SJCRH30 (cell line): ENCODE data around the gene ECPAS. TPM values are rescaled to one million over a fixed set of nuclear protein-coding genes. Genes with fewer than 3 reads are reported as not detected.
"Not testable (repeated sequence)": the region's sequence is repeated elsewhere in the genome, so short reads cannot be mapped to it uniquely, and the experiment has no call there.

Source experiments
- DNase-seq, 2 experiments: peaks; one replicate each; pipeline ENCODE4 v3.0.0-alpha.2; 2015 to 2020
- H3K27ac ChIP-seq: fragments of 250-450 bp; sonication (Bioruptor Pico); 2 replicates; pipeline ENCODE4 v1.5.1; 2020; ENCODE audit warnings: mild to moderate bottlenecking, moderate library complexity
- H3K27me3 ChIP-seq: fragments of 250-450 bp; sonication (Bioruptor Pico); 2 replicates; pipeline ENCODE4 v1.5.1; 2020; ENCODE audit warnings: mild to moderate bottlenecking, moderate library complexity
- H3K36me3 ChIP-seq: fragments of 250-450 bp; sonication (Bioruptor Pico); 2 replicates; pipeline ENCODE4 v1.5.1; 2020; ENCODE audit warnings: mild to moderate bottlenecking, moderate library complexity
- H3K4me1 ChIP-seq: fragments of 250-450 bp; sonication (Bioruptor Pico); 2 replicates; pipeline ENCODE4 v1.5.1; 2020; ENCODE audit warnings: mild to moderate bottlenecking, moderate library complexity
- H3K4me3 ChIP-seq: fragments of 250-450 bp; sonication (Bioruptor Pico); 2 replicates; pipeline ENCODE4 v1.5.1; 2020; ENCODE audit warnings: mild to moderate bottlenecking, moderate library complexity
- H3K9me3 ChIP-seq: fragments of 250-450 bp; sonication (Bioruptor Pico); replicated peaks from 2 replicates; pipeline ENCODE4 v1.5.1; 2020; ENCODE audit warnings: mild to moderate bottlenecking, moderate library complexity
- total RNA-seq: library from RNA; depleted of rRNA; stranded (reverse); fragments of >200 nt; shearing (Covaris generic); gene quantifications from 2 replicates; pipeline ENCODE4 v1.2.3, GENCODE V29; 2014

The ECPAS gene
- total RNA-seq, 1 experiment from 2014 or later, result 123 TPM

GRCh38 chr9:111375817-111376564 lies 108.2 kb downstream of the ECPAS start:
- no peak for DNase-seq

GRCh38 chr9:111375062-111375461 lies 109.1 kb downstream of the ECPAS start:
- no peak for DNase-seq
- H3K4me3 ChIP-seq, result no peak overlapping the region
- no peak overlapping the region for H3K27ac ChIP-seq
- H3K36me3 ChIP-seq, result peaks cover 86% of the 10 kb centered on the region
- no peaks in the 10 kb centered on the region for H3K27me3 ChIP-seq
- H3K9me3 ChIP-seq, result no peaks in the 10 kb centered on the region
- H3K4me1 ChIP-seq, result no peaks in the 10 kb centered on the region

More at GRCh38 chr9:111375817-111376564, 108.2 kb downstream of the ECPAS start:
- H3K4me3 ChIP-seq, result no peak overlapping the region
- no peaks in the 10 kb centered on the region for H3K27me3 ChIP-seq
- H3K27ac ChIP-seq, result no peak overlapping the region
- no peaks in the 10 kb centered on the region for H3K9me3 ChIP-seq
- H3K4me1 ChIP-seq, result no peaks in the 10 kb centered on the region
- peaks cover 83% of the 10 kb centered on the region for H3K36me3 ChIP-seq

GRCh38 chr9:111372297-111372696 lies 111.9 kb downstream of the ECPAS start:
- no peaks in the 10 kb centered on the region for H3K4me1 ChIP-seq
- H3K9me3 ChIP-seq, result no peaks in the 10 kb centered on the region
- H3K27ac ChIP-seq, result no peak overlapping the region
- H3K4me3 ChIP-seq, result no peak overlapping the region
- no peak for DNase-seq
- H3K27me3 ChIP-seq, result no peaks in the 10 kb centered on the region
- H3K36me3 ChIP-seq, result peaks cover 87% of the 10 kb centered on the region

- no peak overlapping the region for H3K4me3 ChIP-seq
- H3K4me1 ChIP-seq, result no peaks in the 10 kb centered on the region
- peaks cover 89% of the 10 kb centered on the region for H3K36me3 ChIP-seq
- no peak for DNase-seq
- H3K9me3 ChIP-seq, result no peaks in the 10 kb centered on the region
- H3K27ac ChIP-seq, result no peak overlapping the region
- H3K27me3 ChIP-seq, result no peaks in the 10 kb centered on the region
Measured at GRCh38 chr9:111366978-111367377, 117.2 kb downstream of the ECPAS start.

GRCh38 chr9:111362526-111362925 lies 121.7 kb downstream of the ECPAS start:
- DNase-seq, result no peak
- Histone ChIP-seq H3K27me3 (no peaks in the 10 kb centered on the region), H3K4me3 (no peak overlapping the region), H3K9me3 (no peaks in the 10 kb centered on the region), H3K4me1 (no peaks in the 10 kb centered on the region), H3K36me3 (peaks cover 54% of the 10 kb centered on the region), H3K27ac (no peak overlapping the region)

GRCh38 chr9:111360881-111361280 lies 123.3 kb downstream of the ECPAS start:
- Histone ChIP-seq H3K4me1 (peaks cover 4% of the 10 kb centered on the region; the same call in 1 of the 2 replicates), H3K36me3 (peaks cover 38% of the 10 kb centered on the region), H3K4me3 (no peak overlapping the region), H3K27me3 (no peaks in the 10 kb centered on the region), H3K27ac (no peak overlapping the region), H3K9me3 (no peaks in the 10 kb centered on the region)
- DNase-seq, result no peak

- H3K27ac ChIP-seq, result peak overlapping the region; percentile 64
- H3K27me3 ChIP-seq, result no peaks in the 10 kb centered on the region
- peaks cover 4% of the 10 kb centered on the region; the same call in 1 of the 2 replicates for H3K4me1 ChIP-seq
- no peaks in the 10 kb centered on the region for H3K9me3 ChIP-seq
- H3K36me3 ChIP-seq, result peaks cover 6% of the 10 kb centered on the region; the same call in 1 of the 2 replicates
- DNase-seq, result peak; percentile 71 to 79
- peak overlapping the region; percentile 43 for H3K4me3 ChIP-seq
Measured at GRCh38 chr9:111356481-111357244, 127.5 kb downstream of the ECPAS start.

GRCh38 chr9:111352545-111352944 lies 131.6 kb downstream of the ECPAS start:
- H3K9me3 ChIP-seq, result 0 out of 2 replicates have a peak, but pooled peaks cover 2% of the 10 kb centered on the region
- H3K36me3 ChIP-seq, result no peaks in the 10 kb centered on the region
- H3K27ac ChIP-seq, result no peak overlapping the region
- no peak for DNase-seq
- H3K4me1 ChIP-seq, result peaks cover 4% of the 10 kb centered on the region; the same call in 1 of the 2 replicates
- no peak overlapping the region for H3K4me3 ChIP-seq
- H3K27me3 ChIP-seq, result no peaks in the 10 kb centered on the region

GRCh38 chr9:111350556-111350955 lies 133.6 kb downstream of the ECPAS start:
- Histone ChIP-seq H3K9me3 (0 out of 2 replicates have a peak, but pooled peaks cover 4% of the 10 kb centered on the region), H3K36me3 (no peaks in the 10 kb centered on the region), H3K27ac (no peak overlapping the region), H3K4me3 (no peak overlapping the region), H3K4me1 (no peaks in the 10 kb centered on the region), H3K27me3 (no peaks in the 10 kb centered on the region)
- no peak for DNase-seq

- no peak for DNase-seq
- no peak overlapping the region for H3K4me3 ChIP-seq
- no peaks in the 10 kb centered on the region for H3K36me3 ChIP-seq
Measured at GRCh38 chr9:111349766-111350165, 134.4 kb downstream of the ECPAS start.

GRCh38 chr9:111348821-111349271 lies 135.3 kb downstream of the ECPAS start:
- no peak overlapping the region for H3K4me3 ChIP-seq
- no peak overlapping the region for H3K27ac ChIP-seq
- no peaks in the 10 kb centered on the region for H3K4me1 ChIP-seq
- no peaks in the 10 kb centered on the region for H3K36me3 ChIP-seq
- H3K9me3 ChIP-seq, result peaks cover 7% of the 10 kb centered on the region; the same call in 1 of the 2 replicates
- DNase-seq, result no peak
- no peaks in the 10 kb centered on the region for H3K27me3 ChIP-seq

More at GRCh38 chr9:111349766-111350165, 134.4 kb downstream of the ECPAS start:
- H3K9me3 ChIP-seq, result 0 out of 2 replicates have a peak, but pooled peaks cover 4% of the 10 kb centered on the region
- no peaks in the 10 kb centered on the region for H3K27me3 ChIP-seq
- H3K4me1 ChIP-seq, result no peaks in the 10 kb centered on the region
- no peak overlapping the region for H3K27ac ChIP-seq

GRCh38 chr9:111334318-111334863 lies 149.8 kb downstream of the ECPAS start:
- not testable (repeated sequence) for H3K9me3 ChIP-seq, DNase-seq, H3K27me3 ChIP-seq, H3K36me3 ChIP-seq, H3K4me3 ChIP-seq, H3K27ac ChIP-seq, H3K4me1 ChIP-seq

GRCh38 chr9:111330124-111330523 lies 154.1 kb downstream of the ECPAS start, which contains the start of gene OR2K2:
Gene OR2K2, minus strand, starts transcription at chr9:111330224. Its CDS starts 1,791 bp downstream, at chr9:111328433.
- Histone ChIP-seq H3K9me3 (peaks cover 2% of the 10 kb centered on the region; the same call in 1 of the 2 replicates), H3K4me1 (no peaks in the 10 kb centered on the region), H3K27me3 (no peaks in the 10 kb centered on the region), H3K27ac (no peak within 1 kb of the TSS), H3K36me3 (no peaks in the 10 kb centered on the region), H3K4me3 (no peak within 1 kb of the TSS)
- DNase-seq, result no peak

- no peaks in the 10 kb centered on the region for H3K4me1 ChIP-seq
- DNase-seq, result no peak
- H3K27ac ChIP-seq, result no peak overlapping the region
- H3K27me3 ChIP-seq, result no peaks in the 10 kb centered on the region
- H3K4me3 ChIP-seq, result no peak overlapping the region
- H3K36me3 ChIP-seq, result no peaks in the 10 kb centered on the region
- H3K9me3 ChIP-seq, result peaks cover 5% of the 10 kb centered on the region; the same call in 1 of the 2 replicates
Measured at GRCh38 chr9:111320631-111321030, 163.6 kb downstream of the ECPAS start.

GRCh38 chr9:111316796-111317195 lies 167.4 kb downstream of the ECPAS start:
- no peaks in the 10 kb centered on the region for H3K27me3 ChIP-seq
- H3K4me3 ChIP-seq, result no peak overlapping the region
- no peaks in the 10 kb centered on the region for H3K36me3 ChIP-seq
- H3K9me3 ChIP-seq, result no peaks in the 10 kb centered on the region; the same call in 1 of the 2 replicates
- no peak for DNase-seq
- H3K27ac ChIP-seq, result no peak overlapping the region
- no peaks in the 10 kb centered on the region for H3K4me1 ChIP-seq
